OCI-M2 (cell line): ENCODE measurements around the gene KY.

Source experiments
- DNase-seq: peaks from one replicate; lab custom pipeline; 2025; ENCODE audit not compliant: unreplicated experiment; lab: John Stamatoyannopoulos, UW

KY gene

GRCh38 chr3:134564991-134565390, 85.8 kb downstream of the KY start:
- DNase-seq, result no peak

DNA sequence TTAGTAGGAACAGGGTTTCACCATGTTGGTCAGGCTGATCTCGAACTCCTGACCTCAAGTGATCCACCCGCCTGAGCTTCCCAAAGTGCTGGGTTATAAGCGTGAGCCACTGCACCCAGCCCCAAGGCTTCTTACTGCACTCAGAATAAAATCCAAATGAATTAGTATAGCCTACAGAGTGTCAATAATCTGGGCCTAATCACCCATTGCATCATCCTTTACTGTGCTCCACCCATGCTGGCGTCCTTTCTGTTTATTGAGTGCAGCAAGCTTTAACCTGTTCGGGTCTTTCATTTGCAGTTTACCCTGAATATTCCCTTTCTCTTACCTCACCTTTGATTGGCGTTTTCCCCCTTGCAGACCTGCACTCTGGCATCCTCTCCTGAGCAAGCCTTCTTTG, 87.2 kb downstream of the KY start:
- DNase-seq, result no peak

DNA sequence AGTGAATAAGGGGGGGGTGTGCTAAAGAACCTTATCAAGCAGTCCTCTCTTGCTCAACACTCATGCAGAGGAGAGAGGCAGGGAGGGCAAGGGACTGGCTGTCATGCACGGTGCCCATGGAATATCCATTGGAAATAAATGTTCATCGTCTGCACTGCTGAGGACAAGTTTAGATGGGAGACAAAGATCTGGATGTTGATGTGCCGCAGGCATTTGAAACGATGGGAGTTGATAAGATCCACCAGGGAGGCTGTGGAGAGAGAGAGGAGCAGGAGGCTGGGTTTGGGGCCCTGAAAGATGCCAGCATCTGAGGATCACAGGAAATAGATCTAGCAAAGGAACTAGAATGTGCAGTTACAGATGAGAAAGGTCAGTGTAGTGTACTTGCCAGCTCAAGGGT, 88.8 kb downstream of the KY start:
- DNase-seq, result no peak

- DNase-seq, result no peak
Observed at GRCh38 chr3:134559591-134559990, 91.2 kb downstream of the KY start.
